Loucy (cell line): Measurements from ENCODE around the gene ALG8.

Experiments used
- H2AFZ ChIP-seq: fragments of 200-600 bp; sonication (generic); 2 replicates; pipeline ENCODE4 v1.6.0; 2016; ENCODE audit warnings: antibody characterized with exemption, mild to moderate bottlenecking, low read length, moderate library complexity
- H3F3A ChIP-seq: fragments of 200-600 bp; 2 replicates; pipeline ENCODE4 v1.6.0; 2016; ENCODE audit warnings: antibody characterized with exemption, low read depth, mild to moderate bottlenecking
- H3K27me3 ChIP-seq: fragments of 200-600 bp; sonication (generic); 2 replicates; pipeline ENCODE4 v1.6.1; 2014; ENCODE audit warnings: low read length, mild to moderate bottlenecking; ENCODE audit not compliant: insufficient read depth, poor library complexity, severe bottlenecking
- H3K36me3 ChIP-seq: fragments of 200-600 bp; sonication (generic); 2 replicates; pipeline ENCODE4 v1.6.1; 2016; ENCODE audit warnings: low read length; ENCODE audit not compliant: insufficient read depth
- H3K4me1 ChIP-seq: fragments of 200-600 bp; sonication (generic); 2 replicates; pipeline ENCODE4 v1.5.1; 2014; ENCODE audit warnings: low read length, mild to moderate bottlenecking; ENCODE audit not compliant: insufficient read depth, poor library complexity, severe bottlenecking
- H3K4me2 ChIP-seq: fragments of 200-600 bp; sonication (generic); 2 replicates; pipeline ENCODE4 v1.6.0; 2014; ENCODE audit warnings: antibody characterized with exemption, low read length, low read depth, mild to moderate bottlenecking; ENCODE audit not compliant: poor library complexity, severe bottlenecking
- H3K4me3 ChIP-seq: fragments of 200-600 bp; sonication (generic); 2 replicates; pipeline ENCODE4 v1.5.1; 2014; ENCODE audit warnings: low read length, mild to moderate bottlenecking, mixed read lengths; ENCODE audit not compliant: poor library complexity, severe bottlenecking
- H3K79me2 ChIP-seq: fragments of 200-600 bp; sonication (generic); 2 replicates; pipeline ENCODE4 v1.6.1; 2014; ENCODE audit warnings: low read length; ENCODE audit not compliant: insufficient read depth
- H3K9ac ChIP-seq: fragments of 200-600 bp; sonication (generic); 2 replicates; pipeline ENCODE4 v1.6.0; 2014; ENCODE audit warnings: mild to moderate bottlenecking, low read depth, low read length, moderate library complexity; ENCODE audit not compliant: poor library complexity, severe bottlenecking
- H3K9me2 ChIP-seq: fragments of 200-600 bp; sonication (generic); replicated peaks from 2 replicates; pipeline ENCODE4 v1.6.1; 2016; ENCODE audit warnings: low read depth, low read length, mixed read lengths
- H3K9me3 ChIP-seq: fragments of 200-600 bp; sonication (generic); 2 replicates; pipeline ENCODE4 v1.6.1; 2014; ENCODE audit warnings: mild to moderate bottlenecking, antibody characterized with exemption, low read length, low read depth; ENCODE audit not compliant: insufficient read depth
- H4K20me1 ChIP-seq: fragments of 200-600 bp; sonication (generic); 2 replicates; pipeline ENCODE4 v1.6.0; 2014; ENCODE audit warnings: antibody characterized with exemption, low read length, mild to moderate bottlenecking; ENCODE audit not compliant: insufficient read depth, poor library complexity, severe bottlenecking
- EZH2phosphoT487 ChIP-seq: fragments of 200-600 bp; IDR thresholded peaks from 2 replicates; pipeline ENCODE4 v1.6.1; 2018; ENCODE audit warnings: antibody characterized with exemption, mild to moderate bottlenecking, moderate library complexity, borderline replicate concordance
- TF ChIP-seq, protein P1 (sequence below): fragments of 200-600 bp; sonication (generic); conservative IDR thresholded peaks from 2 replicates; pipeline ENCODE4 v1.5.1; 2014; ENCODE audit warnings: mild to moderate bottlenecking, antibody characterized with exemption, low read length

ALG8 gene

DNA sequence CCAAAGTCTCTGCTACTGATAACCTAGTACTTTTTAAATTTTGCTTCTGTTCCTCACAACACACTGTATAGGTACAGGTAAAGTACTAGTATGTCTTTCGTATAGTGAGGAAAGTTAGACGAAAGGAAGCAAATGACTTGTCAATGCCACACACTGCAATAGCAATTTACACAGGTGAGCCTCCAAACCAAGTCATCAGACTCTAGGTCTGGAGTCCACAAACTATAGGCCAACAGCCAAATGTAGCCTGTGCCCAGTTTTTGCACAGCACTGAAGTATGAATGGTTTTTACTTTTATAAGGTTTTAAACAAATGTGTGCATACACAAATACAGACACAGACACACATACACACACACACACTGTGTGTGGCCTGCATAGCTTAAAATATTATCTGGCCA lies 28.1 kb downstream of the ALG8 start:
- TF ChIP-seq, protein P1, sequence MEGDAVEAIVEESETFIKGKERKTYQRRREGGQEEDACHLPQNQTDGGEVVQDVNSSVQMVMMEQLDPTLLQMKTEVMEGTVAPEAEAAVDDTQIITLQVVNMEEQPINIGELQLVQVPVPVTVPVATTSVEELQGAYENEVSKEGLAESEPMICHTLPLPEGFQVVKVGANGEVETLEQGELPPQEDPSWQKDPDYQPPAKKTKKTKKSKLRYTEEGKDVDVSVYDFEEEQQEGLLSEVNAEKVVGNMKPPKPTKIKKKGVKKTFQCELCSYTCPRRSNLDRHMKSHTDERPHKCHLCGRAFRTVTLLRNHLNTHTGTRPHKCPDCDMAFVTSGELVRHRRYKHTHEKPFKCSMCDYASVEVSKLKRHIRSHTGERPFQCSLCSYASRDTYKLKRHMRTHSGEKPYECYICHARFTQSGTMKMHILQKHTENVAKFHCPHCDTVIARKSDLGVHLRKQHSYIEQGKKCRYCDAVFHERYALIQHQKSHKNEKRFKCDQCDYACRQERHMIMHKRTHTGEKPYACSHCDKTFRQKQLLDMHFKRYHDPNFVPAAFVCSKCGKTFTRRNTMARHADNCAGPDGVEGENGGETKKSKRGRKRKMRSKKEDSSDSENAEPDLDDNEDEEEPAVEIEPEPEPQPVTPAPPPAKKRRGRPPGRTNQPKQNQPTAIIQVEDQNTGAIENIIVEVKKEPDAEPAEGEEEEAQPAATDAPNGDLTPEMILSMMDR = no peak
- no peak for TF ChIP-seq EZH2phosphoT487
- Histone ChIP-seq H3K9ac (no peak overlapping the region), H3K27me3 (no peaks in the 10 kb centered on the region), H3K4me2 (no peak overlapping the region), H4K20me1 (no peaks in the 10 kb centered on the region), H3K4me3 (no peak overlapping the region), H3K9me3 (no peaks in the 10 kb centered on the region), H3K9me2 (no peaks in the 10 kb centered on the region), H3K36me3 (peaks cover 15% of the 10 kb centered on the region; the same call in 1 of the 2 replicates), H3F3A (no peaks in the 10 kb centered on the region), H2AFZ (no peak overlapping the region), H3K4me1 (no peaks in the 10 kb centered on the region), H3K79me2 (no peaks in the 10 kb centered on the region)

DNA sequence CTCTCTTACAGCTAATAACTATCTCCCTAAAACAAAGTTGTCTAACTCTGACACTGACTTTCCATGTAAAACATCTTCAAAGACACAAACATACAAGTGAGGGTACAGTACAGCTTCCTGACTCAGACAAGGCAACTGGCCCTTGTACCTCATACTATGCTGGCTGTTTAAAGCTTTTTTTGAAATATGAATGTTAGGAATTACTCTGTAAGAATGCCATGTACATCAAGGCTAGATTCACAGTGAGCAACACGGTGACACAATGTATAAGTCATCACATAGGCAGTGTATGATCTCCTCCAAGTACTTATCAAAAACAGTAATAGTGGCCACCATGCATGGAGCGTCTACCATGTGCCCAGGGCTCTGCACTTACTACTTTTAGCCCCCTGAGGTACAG lies 28.6 kb downstream of the ALG8 start:
- Histone ChIP-seq H3K79me2 (no peaks in the 10 kb centered on the region), H3K36me3 (peaks cover 15% of the 10 kb centered on the region; the same call in 1 of the 2 replicates), H3F3A (no peaks in the 10 kb centered on the region), H3K9ac (no peak overlapping the region), H3K4me3 (no peak overlapping the region), H2AFZ (no peak overlapping the region), H3K4me1 (no peaks in the 10 kb centered on the region), H4K20me1 (no peaks in the 10 kb centered on the region), H3K4me2 (no peak overlapping the region), H3K9me2 (no peaks in the 10 kb centered on the region), H3K27me3 (no peaks in the 10 kb centered on the region), H3K9me3 (no peaks in the 10 kb centered on the region)
- TF ChIP-seq, protein P1 = no peak
- TF ChIP-seq EZH2phosphoT487 = no peak

DNA sequence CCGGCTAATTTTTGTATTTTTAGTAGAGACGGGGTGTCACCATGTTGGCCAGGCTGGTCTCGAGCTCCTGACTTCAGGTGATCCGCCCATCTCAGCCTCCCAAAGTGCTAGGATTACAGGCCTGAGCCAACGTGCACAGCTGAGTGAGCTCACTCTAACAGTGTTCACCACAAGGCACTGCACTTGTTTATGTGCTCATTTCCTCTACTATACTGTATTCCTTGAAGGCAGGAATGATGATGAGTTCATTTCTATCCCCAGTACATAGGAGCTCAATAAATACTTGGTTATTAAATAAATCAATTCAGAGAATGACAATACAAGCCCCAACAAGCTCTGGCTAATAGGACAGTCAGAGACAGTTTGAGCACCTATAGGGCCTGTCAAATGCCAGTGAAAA lies 29.1 kb downstream of the ALG8 start:
- TF ChIP-seq EZH2phosphoT487 = no peak
- TF ChIP-seq, protein P1 = no peak
- Histone ChIP-seq H3F3A (no peaks in the 10 kb centered on the region), H3K27me3 (no peaks in the 10 kb centered on the region), H3K79me2 (no peaks in the 10 kb centered on the region), H3K4me2 (no peak overlapping the region), H3K4me3 (no peak overlapping the region), H3K9me2 (no peaks in the 10 kb centered on the region), H3K4me1 (no peaks in the 10 kb centered on the region), H2AFZ (no peak overlapping the region), H3K9ac (no peak overlapping the region), H4K20me1 (no peaks in the 10 kb centered on the region), H3K9me3 (no peaks in the 10 kb centered on the region), H3K36me3 (peaks cover 15% of the 10 kb centered on the region; the same call in 1 of the 2 replicates)
